ENCODE data around the gene DNAJC1. TPM values are rescaled to one million over a fixed set of nuclear protein-coding genes. Genes with fewer than 3 reads are reported as not detected.

The DNAJC1 gene
- total and polyA plus RNA-seq, 2 of the 4 experiments (the other 2 are of a cell fraction): 12.7 to 13.3 TPM

- Histone ChIP-seq H3K9me3 (ENCODE audit: control insufficient read depth, insufficient read depth, low read length) (no peaks in the 10 kb centered on the region), H3K56ac (ENCODE audit: extremely low read depth, insufficient read depth, low read length) (no peak overlapping the region), H2AK5ac (ENCODE audit: low read depth, low read length) (no peak overlapping the region), H3K36me3 (ENCODE audit: control insufficient read depth, insufficient read depth, low read length) (peaks cover 5% of the 10 kb centered on the region; the same call in 1 of the 2 replicates), H4K8ac (ENCODE audit: low read depth in 2 of 2, low read length in 2 of 2) (no peak overlapping the region), H3K23ac (ENCODE audit: low read depth, low read length) (no peak overlapping the region), H4K91ac (ENCODE audit: insufficient read depth, low read depth, low read length) (no peak overlapping the region), H3K4me1 (ENCODE audit: control insufficient read depth, insufficient read depth, low read length) (peaks cover 3% of the 10 kb centered on the region; the same call in 1 of the 2 replicates), H3K9me1 (ENCODE audit: insufficient read depth, low read length) (peaks cover 7% of the 10 kb centered on the region), H2AK9ac (replicated peaks; ENCODE audit: low read depth, low read length, poor library complexity) (no peak overlapping the region), H3K9ac (ENCODE audit: low read depth, low read length) (no peak overlapping the region), H3K14ac (replicated peaks; ENCODE audit: low read depth, low read length) (no peak overlapping the region), H3K4ac (ENCODE audit: low read depth, low read length) (no peak overlapping the region), H3K27ac (ENCODE audit: insufficient read depth, low read length) (no peak overlapping the region), H2BK15ac (ENCODE audit: low read depth, low read length) (no peak overlapping the region), H2BK5ac (ENCODE audit: low read depth, low read length, poor library complexity, severe bottlenecking) (no peak overlapping the region), H3K4me3 (ENCODE audit: insufficient read depth, low read depth, low read length) (no peak overlapping the region), H4K20me1 (ENCODE audit: insufficient read depth, low read length) (peaks cover 10% of the 10 kb centered on the region; the same call in 1 of the 2 replicates), H3K18ac (ENCODE audit: low read depth, low read length) (no peak overlapping the region), H3K4me2 (ENCODE audit: low read depth, low read length) (no peak overlapping the region), H3K27me3 (ENCODE audit: control insufficient read depth, insufficient read depth, low read length) (no peaks in the 10 kb centered on the region), H2BK120ac (ENCODE audit: low read depth, low read length) (no peak overlapping the region), H3K79me1 (ENCODE audit: low read depth in 1 of 2, low read length in 2 of 2) (peaks cover 3 to 33% of the 10 kb centered on the region in 2 experiments; a peak in 3 of 4 replicates), H2AFZ (replicated peaks; ENCODE audit: low read length, poor library complexity) (no peak overlapping the region), H4K5ac (ENCODE audit: low read depth, low read length) (no peak overlapping the region), H2BK20ac (ENCODE audit: low read depth, low read length) (no peak overlapping the region)
- DNase-seq (peak; percentile 26), ATAC-seq (ENCODE audit: low read depth) (no peak)
- in situ Hi-C loops (cut with MboI; ENCODE audit: low sequenced_read_pairs): loop anchor here (5.0 to 25.0 kb wide), 2 partner anchors 229 to 639 kb away; no protein-coding TSS in a partner anchor
- WGBS, 2 experiments (ENCODE audit: extremely low coverage in 2 of 2, insufficient read length in 1 of 2): no CpG with 5 or more reads among the region's 3 CpGs
- TF ChIP-seq CTCF (conservative IDR thresholded peaks at IDR 0.05; ENCODE audit: low read depth, low read length): no peak
- TF ChIP-seq MXI1 (IDR thresholded peaks at IDR 0.05; ENCODE audit: borderline replicate concordance, low read depth, low read length): no peak
- no peak for TF ChIP-seq MAFK (IDR thresholded peaks at IDR 0.05; ENCODE audit: low read depth, low read length)
- no TSS peak for BruUV-seq (replicated peaks)
- dilution Hi-C loops (cut with HindIII; ENCODE audit: low sequenced_read_pairs, unreplicated experiment): no loop called here
- CTCF ChIA-PET: interaction anchor here (0.6 kb wide), 1 partner anchor 191 kb away, joined by 3 read pairs; no protein-coding TSS in a partner anchor
- intact Hi-C loops (cut with micrococcal nuclease): no loop called here
- POLR2A ChIA-PET (ENCODE audit: unreplicated experiment): no interaction called here
Observed at GRCh38 chr10:21726601-21727225, 276.8 kb downstream of the DNAJC1 start.

Measured in IMR-90 (cell line).